HFFc6 (cell line): ENCODE measurements around the gene ZDHHC11. TPM values are rescaled to one million over a fixed set of nuclear protein-coding genes. Genes with fewer than 3 reads are reported as not detected.

ENCODE experiments used
- DNase-seq: peaks from one replicate; pipeline ENCODE4 v3.0.0-alpha.2; 2018
- H3K27ac Mint-ChIP-seq: 2 replicates; pipeline ENCODE4 v1.8.0; 2020; ENCODE audit warnings: mild to moderate bottlenecking, mixed read lengths
- H3K27me3 Mint-ChIP-seq: 2 replicates; pipeline ENCODE4 v1.8.0; 2021; ENCODE audit warnings: mild to moderate bottlenecking, moderate library complexity, mixed read lengths; ENCODE audit not compliant: insufficient read depth
- H3K36me3 Mint-ChIP-seq: 2 replicates; pipeline ENCODE4 v1.8.0; 2021; ENCODE audit warnings: low read depth, mixed read lengths
- H3K4me1 Mint-ChIP-seq: 2 replicates; pipeline ENCODE4 v1.8.0; 2020; ENCODE audit warnings: low read depth, mixed read lengths
- H3K4me3 Mint-ChIP-seq: 2 replicates; pipeline ENCODE4 v1.8.0; 2020; ENCODE audit warnings: mild to moderate bottlenecking, moderate library complexity, mixed read lengths
- H3K9me3 Mint-ChIP-seq: 2 replicates; pipeline ENCODE4 v1.8.0; 2020; ENCODE audit warnings: mild to moderate bottlenecking, mixed read lengths
- total RNA-seq, 6 experiments: library from RNA; stranded (reverse); fragmentation: NEBNext Ultra II Directional; extraction: Animal tissue kit (Norgen Biotek cat#: 25700); gene quantifications; 2 replicates in 1 of 6; 3 replicates in 5 of 6; pipeline ENCODE4 v1.2.3, GENCODE V29; 2021
- TF ChIP-seq, protein P1 (sequence below): fragments of 200-600 bp; sonication (generic); IDR thresholded peaks from 2 replicates; pipeline ENCODE4 v1.5.0; 2021; ENCODE audit warnings: antibody characterized with exemption, mild to moderate bottlenecking

ZDHHC11 gene
- total RNA-seq, 6 experiments from 2014 or later = 1.3 to 4.2 (median 1.8) TPM

DNA sequence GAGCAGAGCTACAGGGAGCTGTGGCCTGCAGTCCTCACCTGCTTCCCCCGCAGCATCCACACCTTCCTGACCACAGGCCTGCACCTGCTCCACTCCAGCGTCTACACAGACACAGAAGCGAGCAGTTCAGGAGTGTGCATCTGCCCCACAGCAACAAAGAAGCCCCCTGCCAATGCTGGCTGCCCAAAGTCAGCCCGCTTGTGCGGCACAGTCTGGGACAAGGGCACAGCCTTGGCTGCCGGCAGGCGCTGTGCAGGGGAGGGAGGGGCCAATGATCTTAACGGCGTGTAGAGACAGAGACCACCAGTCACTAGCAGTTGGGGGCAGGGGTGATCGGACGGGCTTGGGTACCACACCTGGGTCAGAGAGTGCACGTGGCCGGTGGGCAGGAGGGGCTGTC lies 35.2 kb upstream of the ZDHHC11 start:
- Mint-ChIP-seq H3K9me3 (no peaks in the 10 kb centered on the region; the same call in 1 of the 2 replicates), H3K4me1 (no peaks in the 10 kb centered on the region; the same call in 1 of the 2 replicates), H3K36me3 (peaks cover 62% of the 10 kb centered on the region), H3K4me3 (no peak overlapping the region), H3K27ac (no peak overlapping the region), H3K27me3 (peaks cover 5% of the 10 kb centered on the region)
- no peak for DNase-seq
- TF ChIP-seq, protein P1, sequence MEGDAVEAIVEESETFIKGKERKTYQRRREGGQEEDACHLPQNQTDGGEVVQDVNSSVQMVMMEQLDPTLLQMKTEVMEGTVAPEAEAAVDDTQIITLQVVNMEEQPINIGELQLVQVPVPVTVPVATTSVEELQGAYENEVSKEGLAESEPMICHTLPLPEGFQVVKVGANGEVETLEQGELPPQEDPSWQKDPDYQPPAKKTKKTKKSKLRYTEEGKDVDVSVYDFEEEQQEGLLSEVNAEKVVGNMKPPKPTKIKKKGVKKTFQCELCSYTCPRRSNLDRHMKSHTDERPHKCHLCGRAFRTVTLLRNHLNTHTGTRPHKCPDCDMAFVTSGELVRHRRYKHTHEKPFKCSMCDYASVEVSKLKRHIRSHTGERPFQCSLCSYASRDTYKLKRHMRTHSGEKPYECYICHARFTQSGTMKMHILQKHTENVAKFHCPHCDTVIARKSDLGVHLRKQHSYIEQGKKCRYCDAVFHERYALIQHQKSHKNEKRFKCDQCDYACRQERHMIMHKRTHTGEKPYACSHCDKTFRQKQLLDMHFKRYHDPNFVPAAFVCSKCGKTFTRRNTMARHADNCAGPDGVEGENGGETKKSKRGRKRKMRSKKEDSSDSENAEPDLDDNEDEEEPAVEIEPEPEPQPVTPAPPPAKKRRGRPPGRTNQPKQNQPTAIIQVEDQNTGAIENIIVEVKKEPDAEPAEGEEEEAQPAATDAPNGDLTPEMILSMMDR = no peak

DNA sequence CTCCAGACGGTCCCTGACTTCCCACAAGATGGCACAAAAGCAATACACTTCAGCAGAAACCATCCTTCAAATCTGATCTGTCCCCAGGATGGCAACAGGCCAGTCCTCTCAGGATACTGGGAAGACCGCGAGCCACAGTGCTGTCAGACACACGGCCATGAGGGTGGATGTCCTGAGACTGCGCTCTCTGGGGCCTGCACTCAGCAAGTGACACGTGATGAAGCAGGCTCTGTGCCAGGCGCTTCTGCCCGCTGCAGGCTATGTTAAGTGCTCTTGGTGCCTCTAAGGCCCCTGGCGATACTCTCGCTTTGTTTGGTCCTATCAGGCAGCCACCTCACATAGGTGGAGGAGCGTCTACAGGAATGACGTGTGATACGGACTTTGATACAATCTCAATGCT lies 34.7 kb upstream of the ZDHHC11 start:
- H3K27ac Mint-ChIP-seq = no peak overlapping the region
- no peak overlapping the region for H3K4me3 Mint-ChIP-seq
- no peaks in the 10 kb centered on the region; the same call in 1 of the 2 replicates for H3K4me1 Mint-ChIP-seq
- DNase-seq = no peak
- peaks cover 65% of the 10 kb centered on the region for H3K36me3 Mint-ChIP-seq
- TF ChIP-seq, protein P1 = no peak
- H3K9me3 Mint-ChIP-seq = no peaks in the 10 kb centered on the region; the same call in 1 of the 2 replicates
- H3K27me3 Mint-ChIP-seq = peaks cover 5% of the 10 kb centered on the region

DNA sequence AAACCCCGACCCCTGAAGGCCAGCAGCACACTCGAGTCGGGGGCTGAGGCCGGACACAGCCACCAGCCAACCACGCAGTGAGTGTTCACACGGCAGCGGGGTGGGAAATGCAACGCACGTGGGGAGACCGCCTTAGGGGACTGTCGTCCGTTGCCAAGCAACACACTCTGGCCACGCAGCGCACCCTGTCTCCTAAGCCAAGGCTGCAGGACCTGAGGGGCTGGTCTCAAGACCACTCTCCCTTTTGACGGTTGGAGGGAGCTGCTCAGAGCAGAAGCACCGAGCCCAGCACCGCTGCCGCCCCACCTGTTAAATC lies 34.3 kb upstream of the ZDHHC11 start:
- Mint-ChIP-seq H3K9me3 (no peaks in the 10 kb centered on the region; the same call in 1 of the 2 replicates), H3K27me3 (peaks cover 5% of the 10 kb centered on the region), H3K27ac (no peak overlapping the region), H3K4me3 (no peak overlapping the region), H3K4me1 (no peaks in the 10 kb centered on the region; the same call in 1 of the 2 replicates), H3K36me3 (peaks cover 65% of the 10 kb centered on the region)
- no peak for DNase-seq
- TF ChIP-seq, protein P1 = no peak

DNA sequence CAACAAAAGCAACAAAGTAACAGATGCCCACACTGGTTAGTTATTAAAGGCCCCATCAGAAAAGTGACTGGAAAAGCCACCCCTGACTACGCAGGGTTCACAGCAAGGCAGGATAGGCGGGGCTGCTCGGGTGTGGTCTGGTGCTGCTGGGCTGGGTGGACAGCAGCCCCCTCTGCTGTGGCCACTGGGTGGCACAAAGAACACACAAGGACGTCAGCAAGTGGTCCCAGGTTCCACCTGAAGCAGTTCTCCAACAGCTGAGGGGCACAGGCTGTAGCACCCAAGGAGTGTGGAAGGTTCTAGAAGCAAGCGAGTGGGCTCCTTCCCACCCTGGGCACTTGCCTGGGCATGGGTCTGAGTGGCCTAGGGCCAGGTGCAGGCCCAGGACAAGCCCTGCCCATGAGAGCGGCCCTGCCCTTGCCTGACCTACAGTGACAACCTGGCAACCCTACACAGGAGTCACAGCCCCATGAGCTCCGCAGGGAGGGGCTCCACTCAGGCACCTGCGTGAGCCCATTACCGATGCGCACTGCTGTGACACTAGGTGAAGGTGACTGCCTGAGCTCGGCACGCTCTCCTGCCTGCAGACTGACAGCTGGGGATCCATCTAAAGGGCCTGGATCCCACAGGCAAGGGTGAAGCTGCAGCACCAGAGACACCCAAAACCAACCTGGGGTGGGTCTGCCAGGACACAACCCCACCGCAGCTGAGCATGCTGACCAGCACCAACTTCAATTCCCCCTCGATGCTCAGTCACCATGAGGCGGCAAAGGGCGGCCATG lies 33.8 kb upstream of the ZDHHC11 start:
- H3K9me3 Mint-ChIP-seq = no peaks in the 10 kb centered on the region; the same call in 1 of the 2 replicates
- TF ChIP-seq, protein P1 = no peak
- no peaks in the 10 kb centered on the region; the same call in 1 of the 2 replicates for H3K4me1 Mint-ChIP-seq
- H3K36me3 Mint-ChIP-seq = peaks cover 63% of the 10 kb centered on the region
- peaks cover 5% of the 10 kb centered on the region for H3K27me3 Mint-ChIP-seq
- H3K27ac Mint-ChIP-seq = no peak overlapping the region
- H3K4me3 Mint-ChIP-seq = no peak overlapping the region
- no peak for DNase-seq

DNA sequence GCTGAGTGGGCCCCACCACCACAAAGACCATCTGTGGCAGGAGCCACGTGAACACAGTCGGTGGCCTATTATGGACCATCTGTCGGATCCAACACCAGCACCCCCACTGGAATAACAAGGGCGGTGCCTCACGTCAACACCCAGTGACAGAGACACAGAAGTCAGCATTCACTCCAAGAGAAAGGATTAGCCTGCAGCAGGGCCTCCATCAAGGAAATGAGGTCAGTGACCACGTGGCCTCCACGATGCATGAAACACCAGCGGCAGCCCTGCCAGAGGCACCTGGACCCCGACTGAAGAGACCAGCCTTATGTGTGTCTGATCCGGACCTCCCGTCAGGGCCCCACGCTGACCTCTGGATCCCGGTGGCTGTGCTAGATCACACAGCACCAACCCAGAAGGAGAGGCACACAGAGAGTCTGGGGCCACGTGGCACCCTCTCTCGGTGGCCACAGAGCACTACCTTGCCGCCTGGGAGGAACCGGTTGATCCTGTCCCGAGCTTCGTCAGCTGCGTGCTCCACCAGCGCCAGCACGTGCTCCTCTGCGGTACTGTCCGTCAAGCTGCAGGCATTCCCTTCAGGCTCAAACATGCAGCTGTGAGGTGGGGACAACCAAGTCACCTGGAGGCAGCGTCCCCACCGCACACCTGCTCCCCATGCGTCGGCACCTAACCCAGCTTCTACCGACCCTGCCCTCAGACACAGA lies 32.8 kb upstream of the ZDHHC11 start:
- TF ChIP-seq, protein P1 = no peak
- Mint-ChIP-seq H3K36me3 (peaks cover 58% of the 10 kb centered on the region), H3K27me3 (peaks cover 5% of the 10 kb centered on the region), H3K27ac (no peak overlapping the region), H3K9me3 (no peaks in the 10 kb centered on the region; the same call in 1 of the 2 replicates), H3K4me3 (no peak overlapping the region), H3K4me1 (no peaks in the 10 kb centered on the region; the same call in 1 of the 2 replicates)
- no peak for DNase-seq
